ENCODE results near the gene GALNT18.

Gene GALNT18

DNA sequence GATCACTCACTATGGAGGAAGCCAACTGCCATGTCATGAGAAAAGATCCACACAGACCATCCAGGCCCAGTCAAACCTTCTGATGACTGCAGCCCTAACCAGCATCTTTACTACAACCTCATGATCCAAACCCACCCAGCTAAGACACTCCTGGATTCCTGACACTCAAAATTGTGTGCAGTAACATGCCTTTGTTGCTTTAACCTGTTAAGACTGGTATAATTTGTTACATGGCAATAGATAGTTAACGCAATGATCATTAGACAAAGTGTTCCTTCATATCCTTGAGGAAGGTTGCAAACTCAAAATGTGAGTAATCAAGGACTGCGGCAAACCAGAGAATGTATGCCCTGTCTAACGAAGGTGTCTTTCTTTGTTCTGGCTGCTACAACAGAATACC lies 221.7 kb downstream of the GALNT18 start:
- Mint-ChIP-seq H3K4me1 (ENCODE audit: low read depth) (no peaks in the 10 kb centered on the region), H3K27ac (no peak overlapping the region), H3K9me3 (ENCODE audit: low read depth) (no peaks in the 10 kb centered on the region), H3K27me3 (peaks cover 5% of the 10 kb centered on the region), H3K36me3 (no peaks in the 10 kb centered on the region), H3K4me3 (no peak overlapping the region)

DNA sequence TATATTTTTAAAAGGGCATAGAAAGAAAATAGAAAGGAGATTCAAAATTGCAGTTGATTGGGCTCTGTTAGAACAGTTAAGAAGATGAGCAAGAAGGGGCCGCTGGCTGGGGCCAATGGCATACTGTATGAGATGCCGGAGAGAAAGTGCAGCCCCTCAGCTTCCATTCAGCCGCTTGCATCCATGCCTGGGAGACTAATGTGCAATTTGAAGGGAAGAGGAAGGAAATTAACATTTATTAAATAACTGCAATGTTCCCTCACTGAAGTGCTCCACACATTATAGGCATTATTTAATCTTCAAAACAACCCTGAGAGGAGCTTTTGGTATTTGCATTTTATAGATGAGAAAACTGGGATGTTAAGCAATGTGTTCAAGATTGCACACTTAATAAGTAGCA lies 224.0 kb downstream of the GALNT18 start:
- Mint-ChIP-seq H3K4me1 (ENCODE audit: low read depth) (no peaks in the 10 kb centered on the region), H3K36me3 (no peaks in the 10 kb centered on the region), H3K9me3 (ENCODE audit: low read depth) (no peaks in the 10 kb centered on the region), H3K27me3 (peaks cover 1% of the 10 kb centered on the region), H3K4me3 (no peak overlapping the region), H3K27ac (no peak overlapping the region)

GRCh38 chr11:11397036-11397415 lies 224.8 kb downstream of the GALNT18 start:
- Mint-ChIP-seq H3K4me1 (ENCODE audit: low read depth) (no peaks in the 10 kb centered on the region), H3K9me3 (ENCODE audit: low read depth) (no peaks in the 10 kb centered on the region), H3K36me3 (no peaks in the 10 kb centered on the region), H3K27ac (no peak overlapping the region), H3K27me3 (peaks cover 1% of the 10 kb centered on the region), H3K4me3 (no peak overlapping the region)

DNA sequence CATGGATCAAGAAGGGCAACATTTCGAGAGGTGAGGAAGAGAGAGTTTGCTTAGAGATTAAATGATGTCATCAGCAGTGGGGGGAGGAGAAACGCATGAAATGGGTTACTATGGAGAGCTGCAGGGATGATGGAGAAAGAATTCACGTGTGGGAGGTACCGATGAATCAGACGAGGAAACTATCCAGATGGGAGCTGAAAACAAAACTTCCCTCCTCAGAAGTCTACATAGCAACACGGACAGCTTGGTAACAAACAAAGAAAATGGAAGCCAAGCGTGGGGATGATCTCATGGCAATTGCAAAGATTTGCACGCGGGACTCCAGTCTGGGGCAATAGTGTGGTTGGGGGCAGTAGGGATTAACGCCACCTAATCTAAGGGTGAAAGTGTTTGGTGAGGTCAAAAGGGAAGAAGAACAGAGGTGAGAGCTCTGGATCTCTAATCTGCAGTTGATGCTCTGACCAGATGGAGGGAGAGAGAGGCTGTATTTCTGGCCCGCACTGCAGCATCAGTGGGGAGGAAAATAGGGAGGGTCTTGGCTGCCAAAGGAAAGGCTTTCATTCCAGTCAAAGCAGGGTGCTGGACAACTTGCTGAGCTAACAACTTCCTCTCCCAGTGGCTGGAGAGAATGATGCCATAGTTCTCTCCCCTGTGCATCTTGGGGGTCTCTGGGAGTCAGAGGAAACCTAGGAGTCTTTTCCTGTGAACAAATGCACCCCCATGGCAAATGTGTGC lies 225.3 kb downstream of the GALNT18 start:
- no peak overlapping the region for H3K4me3 Mint-ChIP-seq
- no peaks in the 10 kb centered on the region for H3K36me3 Mint-ChIP-seq
- no peaks in the 10 kb centered on the region for H3K4me1 Mint-ChIP-seq (ENCODE audit: low read depth)

DNA sequence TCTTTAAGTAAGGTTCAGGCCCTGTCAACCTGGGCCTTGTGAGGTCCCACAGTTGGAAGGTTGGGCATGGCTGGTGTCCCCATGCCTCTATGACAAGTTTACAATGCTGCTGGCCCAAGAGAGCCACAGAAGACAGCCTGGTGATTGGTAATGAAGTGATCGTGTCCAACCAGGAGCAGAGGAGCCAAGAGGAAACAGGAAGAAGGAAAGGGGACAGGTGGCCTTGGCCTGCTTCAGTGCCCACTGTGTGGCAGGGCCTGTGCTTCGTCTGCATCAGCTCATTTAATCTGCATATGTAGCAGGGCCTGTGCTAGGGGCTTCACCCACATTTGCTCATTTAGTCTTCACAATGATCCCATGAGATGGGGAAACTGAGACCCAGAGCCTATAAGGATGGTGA lies 226.7 kb downstream of the GALNT18 start:
- peaks cover 1% of the 10 kb centered on the region for H3K27me3 Mint-ChIP-seq
- no peaks in the 10 kb centered on the region for H3K36me3 Mint-ChIP-seq
- no peaks in the 10 kb centered on the region for H3K9me3 Mint-ChIP-seq (ENCODE audit: low read depth)
- no peak overlapping the region for H3K27ac Mint-ChIP-seq
- no peak overlapping the region for H3K4me3 Mint-ChIP-seq
- H3K4me1 Mint-ChIP-seq (ENCODE audit: low read depth): no peaks in the 10 kb centered on the region

More for the DNA sequence above, 225.3 kb downstream of the GALNT18 start:
- Mint-ChIP-seq H3K9me3 (ENCODE audit: low read depth) (no peaks in the 10 kb centered on the region), H3K27me3 (peaks cover 1% of the 10 kb centered on the region), H3K27ac (no peak overlapping the region)

DNA sequence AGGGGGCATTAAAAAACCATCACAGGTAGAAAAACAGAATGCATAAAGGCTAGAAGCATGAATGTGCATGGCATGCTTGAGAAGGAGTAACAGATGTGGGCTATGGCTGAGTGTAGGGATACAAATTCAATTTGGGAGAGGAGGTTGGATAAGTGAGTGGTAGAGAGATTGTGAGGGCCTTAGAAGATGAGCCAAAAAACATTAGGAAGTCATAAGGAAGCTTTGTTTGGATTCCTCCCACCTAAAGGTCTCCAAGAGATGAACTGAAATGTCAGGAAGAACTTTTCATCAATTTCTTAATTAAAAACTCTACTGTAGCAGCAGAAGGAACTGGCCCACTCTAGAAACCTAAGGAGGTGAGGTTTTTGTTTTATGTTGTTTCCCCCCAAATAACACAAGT lies 227.6 kb downstream of the GALNT18 start:
- Mint-ChIP-seq H3K4me3 (no peak overlapping the region), H3K4me1 (ENCODE audit: low read depth) (no peaks in the 10 kb centered on the region), H3K27ac (no peak overlapping the region)

DNA sequence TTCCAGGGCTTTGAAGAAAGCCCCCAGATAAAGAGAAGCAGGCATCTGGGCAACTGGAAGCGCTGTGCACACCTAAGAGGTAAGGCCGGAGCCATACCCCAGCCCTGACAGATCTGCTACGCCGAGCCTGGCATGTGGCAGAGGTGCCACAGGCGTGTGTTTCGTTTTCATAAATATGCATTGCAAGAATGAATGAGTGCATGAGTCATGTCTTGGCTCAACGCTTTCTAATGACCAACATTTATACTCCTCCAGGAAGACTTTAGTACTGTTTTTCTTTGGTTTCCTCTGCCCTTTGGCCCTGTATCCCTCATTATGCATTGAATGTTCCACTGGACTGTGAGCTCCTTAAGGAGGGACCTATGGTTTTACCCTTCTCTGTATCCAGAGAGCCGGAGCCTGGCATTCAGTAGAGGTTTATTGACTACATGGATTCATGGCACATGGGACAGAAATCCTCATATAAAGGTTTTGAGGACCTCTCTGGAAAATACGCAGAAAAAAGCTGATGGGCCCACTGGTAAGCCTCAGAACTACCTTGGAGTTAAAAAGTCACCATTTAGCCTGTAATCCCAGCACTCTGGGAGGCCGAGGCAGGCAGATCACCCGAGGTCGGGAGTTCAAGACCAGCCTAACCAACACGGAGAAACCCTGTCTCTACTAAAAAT lies 229.9 kb downstream of the GALNT18 start:
- Mint-ChIP-seq H3K9me3 (ENCODE audit: low read depth) (no peaks in the 10 kb centered on the region), H3K36me3 (no peaks in the 10 kb centered on the region), H3K4me1 (ENCODE audit: low read depth) (no peaks in the 10 kb centered on the region), H3K4me3 (no peak overlapping the region), H3K27me3 (peaks cover 3% of the 10 kb centered on the region), H3K27ac (no peak overlapping the region)

More for the DNA sequence above, 227.6 kb downstream of the GALNT18 start:
- H3K36me3 Mint-ChIP-seq: no peaks in the 10 kb centered on the region
- no peaks in the 10 kb centered on the region for H3K9me3 Mint-ChIP-seq (ENCODE audit: low read depth)
- peaks cover 1% of the 10 kb centered on the region for H3K27me3 Mint-ChIP-seq

- Mint-ChIP-seq H3K27ac (no peak overlapping the region), H3K4me3 (no peak overlapping the region), H3K9me3 (ENCODE audit: low read depth) (no peaks in the 10 kb centered on the region), H3K27me3 (peaks cover 3% of the 10 kb centered on the region), H3K4me1 (ENCODE audit: low read depth) (no peaks in the 10 kb centered on the region), H3K36me3 (no peaks in the 10 kb centered on the region)
Observed at GRCh38 chr11:11391169-11391568, 230.6 kb downstream of the GALNT18 start.

DNA sequence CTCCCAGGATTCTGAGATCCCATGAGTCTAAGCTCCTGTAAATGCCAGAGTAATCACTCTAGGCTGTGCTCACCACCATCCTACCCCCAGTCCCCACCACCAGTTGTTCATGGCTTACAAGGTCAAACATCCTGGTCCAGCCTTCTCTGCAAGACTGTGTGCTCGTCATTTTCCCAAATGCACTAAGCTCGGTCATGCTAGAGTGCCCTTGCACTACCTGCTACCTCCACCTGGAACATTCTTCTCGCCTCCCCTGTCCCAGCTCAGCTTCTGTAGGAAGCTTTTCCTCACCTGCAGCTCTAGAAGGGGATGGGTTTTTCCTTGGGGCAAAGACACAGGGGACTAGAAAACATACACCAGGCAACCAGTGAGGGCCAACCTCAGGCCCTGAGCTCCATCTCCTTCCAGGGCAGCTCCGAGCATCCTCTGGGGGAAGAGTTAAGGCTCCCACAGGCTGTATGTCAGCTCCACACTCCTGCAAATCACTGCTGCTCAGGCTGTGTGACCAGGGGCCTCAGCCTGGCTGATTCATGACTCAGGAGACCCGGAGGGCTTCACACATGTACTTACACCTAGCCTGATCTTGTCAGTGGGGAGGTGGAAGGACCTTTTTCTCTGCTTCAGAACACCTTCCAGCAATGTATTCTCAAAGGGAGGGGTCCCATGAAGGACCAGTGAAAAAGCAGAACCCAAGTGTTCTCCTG lies 231.6 kb downstream of the GALNT18 start:
- Mint-ChIP-seq H3K4me3 (no peak overlapping the region), H3K9me3 (ENCODE audit: low read depth) (no peaks in the 10 kb centered on the region), H3K27me3 (peaks cover 3% of the 10 kb centered on the region), H3K36me3 (no peaks in the 10 kb centered on the region), H3K4me1 (ENCODE audit: low read depth) (no peaks in the 10 kb centered on the region), H3K27ac (no peak overlapping the region)

- Mint-ChIP-seq H3K27me3 (peaks cover 2% of the 10 kb centered on the region), H3K4me3 (no peak overlapping the region), H3K9me3 (ENCODE audit: low read depth) (no peaks in the 10 kb centered on the region), H3K36me3 (no peaks in the 10 kb centered on the region), H3K4me1 (ENCODE audit: low read depth) (no peaks in the 10 kb centered on the region), H3K27ac (no peak overlapping the region)
Observed at GRCh38 chr11:11389238-11389637, 232.6 kb downstream of the GALNT18 start.

- Mint-ChIP-seq H3K4me1 (ENCODE audit: low read depth) (no peaks in the 10 kb centered on the region), H3K27ac (no peak overlapping the region), H3K27me3 (peaks cover 2% of the 10 kb centered on the region), H3K9me3 (ENCODE audit: low read depth) (no peaks in the 10 kb centered on the region), H3K4me3 (no peak overlapping the region), H3K36me3 (no peaks in the 10 kb centered on the region)
Observed at GRCh38 chr11:11387622-11388305, 234.0 kb downstream of the GALNT18 start.

GRCh38 chr11:11387207-11387606 lies 234.6 kb downstream of the GALNT18 start:
- Mint-ChIP-seq H3K27ac (no peak overlapping the region), H3K4me3 (no peak overlapping the region), H3K36me3 (no peaks in the 10 kb centered on the region), H3K27me3 (peaks cover 2% of the 10 kb centered on the region), H3K9me3 (ENCODE audit: low read depth) (no peaks in the 10 kb centered on the region), H3K4me1 (ENCODE audit: low read depth) (no peaks in the 10 kb centered on the region)

DNA sequence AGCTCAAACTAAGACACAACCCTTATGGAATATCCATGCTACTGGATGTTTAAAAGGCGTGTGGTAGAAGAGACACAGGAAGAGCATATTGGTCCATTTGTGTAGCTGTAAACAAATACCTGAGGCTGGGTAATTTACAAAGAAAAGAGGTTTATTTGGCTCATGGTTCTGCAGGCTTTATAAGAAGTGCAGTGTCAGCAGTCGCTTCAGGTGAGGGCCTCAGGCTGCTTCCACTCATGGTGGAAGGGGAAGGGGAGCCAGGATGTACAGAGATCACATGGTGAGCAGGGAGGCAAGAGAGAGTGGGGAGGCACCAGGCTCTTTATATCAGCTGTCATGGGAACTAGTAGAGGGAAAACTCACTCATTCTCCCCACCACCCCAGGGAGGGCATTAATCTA lies 237.0 kb downstream of the GALNT18 start:
- H3K27ac Mint-ChIP-seq: no peak overlapping the region

GRCh38 chr11:11383995-11384394 lies 237.8 kb downstream of the GALNT18 start:
- Mint-ChIP-seq H3K4me3 (no peak overlapping the region), H3K9me3 (ENCODE audit: low read depth) (no peaks in the 10 kb centered on the region), H3K27ac (no peak overlapping the region), H3K4me1 (ENCODE audit: low read depth) (no peaks in the 10 kb centered on the region), H3K27me3 (peaks cover 2% of the 10 kb centered on the region), H3K36me3 (no peaks in the 10 kb centered on the region)

More for the DNA sequence above, 237.0 kb downstream of the GALNT18 start:
- H3K36me3 Mint-ChIP-seq: no peaks in the 10 kb centered on the region
- H3K4me1 Mint-ChIP-seq (ENCODE audit: low read depth): no peaks in the 10 kb centered on the region
- no peak overlapping the region for H3K4me3 Mint-ChIP-seq
- H3K27me3 Mint-ChIP-seq: peaks cover 2% of the 10 kb centered on the region
- H3K9me3 Mint-ChIP-seq (ENCODE audit: low read depth): no peaks in the 10 kb centered on the region
